Naive B cell (primary cell): ENCODE measurements around the gene ACIN1. TPM values are rescaled to one million over a fixed set of nuclear protein-coding genes. Genes with fewer than 3 reads are reported as not detected.
A peak's percentile ranks its signal among the peaks of the same experiment; 100 is the strongest.

Experiments used
- ATAC-seq, 2 donors: fragments of 150-1000 bp; cut with Tn5 transposase; 2 replicates each; pipeline ENCODE4 v1.10.0; 2021; ENCODE audit warnings: low read depth in 2 of 2, mild to moderate bottlenecking in 2 of 2, moderate library complexity in 2 of 2
- DNase-seq: peaks from one replicate; pipeline ENCODE4 v3.0.0; 2022
- H3K27ac Mint-ChIP-seq, 6 donors: one replicate each; pipeline ENCODE4 v1.8.0; 2020 to 2022; ENCODE audit warnings: mild to moderate bottlenecking in 6 of 6, mixed read lengths in 6 of 6, moderate library complexity in 5 of 6, inconsistent platforms in 2 of 6
- H3K27me3 Mint-ChIP-seq, 3 donors: one replicate each; pipeline ENCODE4 v1.8.0; 2021 to 2022; ENCODE audit warnings: mixed read lengths in 3 of 3, mild to moderate bottlenecking in 1 of 3
- H3K36me3 Mint-ChIP-seq, 2 donors: one replicate each; pipeline ENCODE4 v1.8.0; 2020 to 2022; ENCODE audit warnings: mixed read lengths in 2 of 2, inconsistent platforms in 1 of 2, mild to moderate bottlenecking in 1 of 2
- H3K4me1 Mint-ChIP-seq, 3 donors: one replicate each; pipeline ENCODE4 v1.8.0; 2020 to 2022; ENCODE audit warnings: mixed read lengths in 3 of 3, inconsistent platforms in 1 of 3, mild to moderate bottlenecking in 1 of 3, moderate library complexity in 1 of 3
- H3K4me3 Mint-ChIP-seq, 8 donors: one replicate each; pipeline ENCODE4 v1.8.0; 2020 to 2022; ENCODE audit warnings: mild to moderate bottlenecking in 8 of 8, mixed read lengths in 8 of 8, moderate library complexity in 8 of 8, inconsistent platforms in 2 of 8
- H3K9me3 Mint-ChIP-seq, 7 donors: one replicate each; pipeline ENCODE4 v1.8.0; 2020 to 2022; ENCODE audit warnings: mixed read lengths in 7 of 7, mild to moderate bottlenecking in 5 of 7, inconsistent platforms in 2 of 7, moderate library complexity in 1 of 7
- polyA plus RNA-seq, 6 donors: library from polyadenylated mRNA; unstranded; fragments of 300-500 nt; fragmentation: Illumina TruSeq; gene quantifications; one replicate each; pipeline ENCODE4 v1.2.3, GENCODE V29; 2021; ENCODE audit warnings: low read depth in 6 of 6

ACIN1 gene
- polyA plus RNA-seq, 6 donors from 2014 or later, result 0.61 to 18.0 (median 9.8) TPM

GRCh38 chr14:23063601-23064000 is 31.3 kb downstream of the ACIN1 start:
- no peaks in the 10 kb centered on the region for H3K9me3 Mint-ChIP-seq

DNA sequence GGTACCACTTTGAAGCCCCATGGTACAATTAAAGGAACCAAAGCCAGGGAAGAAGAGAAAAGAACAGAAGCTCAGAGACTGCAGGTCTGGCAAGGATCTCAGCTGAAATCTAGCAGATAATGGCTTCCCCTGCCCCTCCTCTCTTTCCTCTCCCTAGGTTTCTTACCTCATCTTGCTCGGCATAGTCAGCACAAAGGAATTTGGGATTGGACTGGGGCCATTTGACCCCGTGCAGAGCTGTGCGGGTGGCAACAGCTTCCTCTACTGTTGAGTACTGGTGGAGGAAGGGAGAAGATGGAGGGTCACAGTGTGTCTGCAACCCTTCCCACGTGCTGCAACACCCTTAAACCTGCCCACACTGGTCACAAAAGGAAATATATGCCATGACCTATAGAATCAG is 32.9 kb downstream of the ACIN1 start:
- H3K9me3 Mint-ChIP-seq, result no peaks in the 10 kb centered on the region
- H3K27me3 Mint-ChIP-seq, result no peaks in the 10 kb centered on the region
- H3K36me3 Mint-ChIP-seq, result peaks cover 15 to 23% of the 10 kb centered on the region in 2 donors
- H3K4me1 Mint-ChIP-seq, result peaks cover 10 to 16% (median 15%) of the 10 kb centered on the region in 3 donors
- DNase-seq (no peak), ATAC-seq (no peak)
- H3K4me3 Mint-ChIP-seq, result no peak overlapping the region
- no peak overlapping the region for H3K27ac Mint-ChIP-seq

More at GRCh38 chr14:23063601-23064000, 31.3 kb downstream of the ACIN1 start:
- H3K4me3 Mint-ChIP-seq, result no peak overlapping the region
- no peaks in the 10 kb centered on the region for H3K27me3 Mint-ChIP-seq
- peaks cover 15 to 23% of the 10 kb centered on the region in 2 donors for H3K36me3 Mint-ChIP-seq
- DNase-seq, result no peak
- peaks cover 4 to 15% (median 13%) of the 10 kb centered on the region in 3 donors for H3K4me1 Mint-ChIP-seq
- no peak for ATAC-seq
- peak overlapping the region in 1 of 6 donors; percentile 22 for H3K27ac Mint-ChIP-seq

GRCh38 chr14:23060536-23061260 is 34.2 kb downstream of the ACIN1 start:
- peak overlapping the region in 3 of 6 donors; percentile 7 to 60 (median 58) for H3K27ac Mint-ChIP-seq
- H3K36me3 Mint-ChIP-seq, result peaks cover 15 to 19% of the 10 kb centered on the region in 2 donors
- ATAC-seq (no peak), DNase-seq (no peak)
- no peaks in the 10 kb centered on the region for H3K27me3 Mint-ChIP-seq
- peak overlapping the region in 1 of 8 donors; percentile 12 for H3K4me3 Mint-ChIP-seq
- H3K4me1 Mint-ChIP-seq, result peaks cover 20 to 24% (median 23%) of the 10 kb centered on the region in 3 donors
- no peaks in the 10 kb centered on the region for H3K9me3 Mint-ChIP-seq

DNA sequence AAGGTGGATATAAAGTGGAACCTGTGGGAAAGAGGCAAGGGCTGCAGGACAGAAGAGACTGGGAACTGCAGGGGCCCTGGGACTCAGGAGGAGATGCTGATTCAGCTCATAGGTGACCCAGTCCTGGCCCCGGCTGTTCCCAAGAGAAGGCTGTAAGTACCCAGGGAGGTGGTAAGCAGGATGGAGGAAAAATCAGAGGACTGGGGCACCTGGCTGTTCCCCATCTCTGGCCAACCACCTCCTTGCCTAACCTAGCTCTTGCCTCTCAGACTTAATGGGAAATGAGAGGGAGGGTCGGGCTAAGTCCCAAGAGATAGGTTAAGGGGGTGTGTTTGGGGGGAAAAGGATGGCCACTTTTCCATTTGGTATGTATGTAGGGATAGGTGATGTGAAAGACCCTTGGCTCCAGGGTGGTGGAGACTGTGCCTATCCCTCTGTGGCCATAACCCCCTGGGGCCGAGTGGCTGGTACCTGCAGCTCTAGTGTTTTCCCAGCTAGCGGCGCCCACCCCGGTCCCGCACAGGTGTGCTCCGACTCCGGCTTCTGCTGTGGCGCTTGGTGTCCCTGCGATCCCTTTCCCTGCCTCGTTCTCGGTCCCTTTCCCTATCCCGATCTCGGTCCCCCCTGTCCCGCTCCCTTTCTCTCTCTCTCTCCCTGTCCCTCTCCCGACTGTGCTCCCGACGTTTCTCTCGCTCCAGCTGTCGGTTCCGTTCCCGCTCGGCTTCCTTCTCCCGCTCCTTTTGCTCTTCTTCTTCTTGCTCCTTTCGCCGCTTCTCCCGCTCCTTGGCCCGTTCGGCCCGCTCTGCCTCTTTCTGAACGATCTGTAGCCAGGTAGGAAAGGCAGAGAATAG is 36.1 kb downstream of the ACIN1 start:
- Mint-ChIP-seq H3K36me3 (peaks cover 15 to 16% of the 10 kb centered on the region in 2 donors), H3K9me3 (no peaks in the 10 kb centered on the region), H3K4me1 (peaks cover 19 to 24% (median 23%) of the 10 kb centered on the region in 3 donors), H3K4me3 (peak overlapping the region in 6 of 8 donors; percentile 26 to 77 (median 42)), H3K27me3 (no peaks in the 10 kb centered on the region), H3K27ac (peak overlapping the region in 3 of 6 donors; percentile 13 to 60 (median 23))
- DNase-seq (no peak), ATAC-seq (no peak)

- peak; percentile 80 for DNase-seq
- ATAC-seq, result peak; percentile 70 to 74
- Mint-ChIP-seq H3K4me3 (peak overlapping the region; percentile 80 to 94 (median 90)), H3K9me3 (no peaks in the 10 kb centered on the region), H3K36me3 (peaks cover 8 to 9% of the 10 kb centered on the region in 2 donors), H3K4me1 (peaks cover 19 to 24% (median 22%) of the 10 kb centered on the region in 3 donors), H3K27ac (peak overlapping the region in 2 of 6 donors; percentile 39 to 89), H3K27me3 (no peaks in the 10 kb centered on the region)
Observed at GRCh38 chr14:23057757-23058653, 36.9 kb downstream of the ACIN1 start.

- H3K4me1 Mint-ChIP-seq, result peaks cover 19 to 24% (median 22%) of the 10 kb centered on the region in 3 donors
Observed at GRCh38 chr14:23056956-23057756, 37.8 kb downstream of the ACIN1 start, which contains the start of gene CDH24. Gene CDH24 (minus strand): TSS chr14:23057520. CDS start chr14:23055733, 1,787 bp downstream.

DNA sequence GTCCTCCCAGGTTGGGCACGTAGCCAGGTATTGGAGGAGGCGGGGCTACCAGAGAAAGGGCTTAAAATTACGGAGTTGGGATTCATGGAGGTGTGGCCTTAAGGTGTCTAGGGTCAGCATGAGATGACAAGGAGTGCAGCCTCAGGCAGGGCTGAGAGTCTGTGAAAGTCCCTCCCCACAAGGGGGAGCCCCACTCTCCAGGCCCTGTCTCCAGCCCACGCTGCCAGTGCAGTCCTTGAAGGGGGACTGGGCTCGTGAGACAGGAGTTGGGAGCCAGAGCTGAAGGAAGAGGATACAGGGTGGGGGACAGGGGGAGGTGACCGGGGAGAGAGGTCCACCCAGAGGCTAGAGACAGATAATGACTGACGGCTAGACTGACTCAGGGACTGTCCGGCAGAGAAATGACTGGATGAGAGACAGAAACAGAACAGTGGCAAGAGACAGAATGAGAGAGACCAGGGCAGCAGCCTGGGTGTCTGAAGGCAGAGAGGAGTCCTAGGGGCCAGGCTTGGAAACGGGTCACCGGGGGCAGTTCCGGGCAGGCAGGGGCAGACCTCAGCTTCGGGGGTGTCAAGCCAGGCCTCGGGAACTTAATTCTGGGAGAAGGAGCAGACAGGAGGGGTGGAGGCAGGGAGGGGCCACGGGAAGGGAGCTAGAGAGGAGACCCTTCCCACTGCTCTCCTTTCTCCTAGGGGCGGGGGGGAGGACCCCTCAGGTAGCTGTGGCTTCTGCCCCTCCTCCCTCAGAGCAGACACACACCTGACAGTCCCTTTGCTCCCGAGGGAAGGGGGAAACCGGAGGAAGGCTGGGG is 38.6 kb downstream of the ACIN1 start:
- peak; percentile 75 for DNase-seq
- Mint-ChIP-seq H3K9me3 (no peaks in the 10 kb centered on the region), H3K27ac (peak overlapping the region; percentile 14 to 92 (median 72)), H3K36me3 (peaks cover 0 to 9% of the 10 kb centered on the region in 2 donors), H3K4me3 (peak overlapping the region; percentile 79 to 95 (median 88)), H3K4me1 (peaks cover 19 to 24% (median 22%) of the 10 kb centered on the region in 3 donors), H3K27me3 (no peaks in the 10 kb centered on the region)
- peak; percentile 69 to 70 for ATAC-seq

More at GRCh38 chr14:23056956-23057756, 37.8 kb downstream of the ACIN1 start, which contains the start of gene CDH24:
- Mint-ChIP-seq H3K27ac (peak within 1 kb of the TSS; percentile 39 to 92 (median 72)), H3K9me3 (no peaks in the 10 kb centered on the region), H3K36me3 (peaks cover under 1 to 9% of the 10 kb centered on the region in 2 donors), H3K4me3 (peak within 1 kb of the TSS; percentile 80 to 95 (median 90)), H3K27me3 (no peaks in the 10 kb centered on the region)
- peak; percentile 68 for DNase-seq
- peak; percentile 70 to 71 for ATAC-seq

- Mint-ChIP-seq H3K4me3 (peak overlapping the region; percentile 18 to 95 (median 83)), H3K36me3 (peaks cover 0 to 9% of the 10 kb centered on the region in 2 donors), H3K27ac (peak overlapping the region in 4 of 6 donors; percentile 14 to 88 (median 46)), H3K9me3 (no peaks in the 10 kb centered on the region), H3K27me3 (no peaks in the 10 kb centered on the region), H3K4me1 (peaks cover 19 to 24% (median 22%) of the 10 kb centered on the region in 3 donors)
- DNase-seq, result no peak
- ATAC-seq, result no peak
Observed at GRCh38 chr14:23055621-23056144, 39.3 kb downstream of the ACIN1 start.

GRCh38 chr14:23055147-23055550 is 39.8 kb downstream of the ACIN1 start:
- Mint-ChIP-seq H3K36me3 (peaks cover 0 to 9% of the 10 kb centered on the region in 2 donors), H3K27ac (peak overlapping the region in 1 of 6 donors; percentile 47), H3K4me3 (peak overlapping the region in 1 of 8 donors; percentile 40), H3K9me3 (no peaks in the 10 kb centered on the region), H3K4me1 (peaks cover 19 to 24% (median 21%) of the 10 kb centered on the region in 3 donors), H3K27me3 (no peaks in the 10 kb centered on the region)
- ATAC-seq (no peak), DNase-seq (no peak)

GRCh38 chr14:23054000-23054811 is 40.7 kb downstream of the ACIN1 start:
- Mint-ChIP-seq H3K36me3 (peaks cover 0 to 4% of the 10 kb centered on the region in 2 donors), H3K27ac (peak overlapping the region in 2 of 6 donors; percentile 26 to 47), H3K9me3 (no peaks in the 10 kb centered on the region), H3K4me3 (no peak overlapping the region), H3K27me3 (no peaks in the 10 kb centered on the region), H3K4me1 (peaks cover 19 to 24% (median 20%) of the 10 kb centered on the region in 3 donors)
- DNase-seq (no peak), ATAC-seq (no peak)
